Common myeloid progenitor, CD34-positive (primary cell): ENCODE results near the gene ARSD.

Source experiments
- CTCF ChIA-PET: fragments of 350-600 bp; sonication (Branson Sonifier 250); formaldehyde crosslinking; loops from one replicate; lab custom pipeline; 2021; ENCODE audit warnings: antibody characterized with exemption; lab: Charles Lee
- POLR2A ChIA-PET: fragments of 350-600 bp; sonication (Branson Sonifier 250); formaldehyde crosslinking; loops from one replicate; lab custom pipeline; 2021; ENCODE audit warnings: antibody characterized with exemption; lab: Charles Lee
- DNase-seq, 3 donors: peaks; one replicate each; pipeline versions ENCODE4 v3.0.0 to v3.0.0-alpha.2; 2013
- H3K27ac ChIP-seq, 2 experiments: 1 replicate in 1 of 2; 2 replicates in 1 of 2; pipeline ENCODE4 v1.7.0; 2013; ENCODE audit warnings: inconsistent platforms in 2 of 2, low read length in 2 of 2, mild to moderate bottlenecking in 2 of 2, low read depth in 1 of 2, moderate library complexity in 1 of 2; ENCODE audit not compliant: severe bottlenecking in 2 of 2, insufficient read depth in 1 of 2, poor library complexity in 1 of 2
- H3K27me3 ChIP-seq, 5 experiments: replicated peaks in 2 of 5; 1 replicate in 3 of 5; 2 replicates in 2 of 5; pipeline versions ENCODE4 v1.6.1 to v1.7.0; 2013; ENCODE audit warnings: low read length in 4 of 5, mild to moderate bottlenecking in 2 of 5, moderate library complexity in 2 of 5, inconsistent platforms in 1 of 5; ENCODE audit not compliant: insufficient read depth in 5 of 5, control insufficient read depth in 4 of 5
- H3K36me3 ChIP-seq, 4 experiments: 1 replicate in 2 of 4; 2 replicates in 2 of 4; pipeline versions ENCODE4 v1.6.1 to v1.7.0; 2013; ENCODE audit warnings: low read length in 3 of 4, control low read depth in 1 of 4, mild to moderate bottlenecking in 1 of 4; ENCODE audit not compliant: control insufficient read depth in 4 of 4, insufficient read depth in 4 of 4
- H3K4me1 ChIP-seq, 4 experiments: 1 replicate in 3 of 4; 2 replicates in 1 of 4; pipeline versions ENCODE4 v1.6.1 to v1.7.1; 2013; ENCODE audit warnings: low read length in 3 of 4, mild to moderate bottlenecking in 3 of 4, control low read depth in 1 of 4, inconsistent platforms in 1 of 4, moderate library complexity in 1 of 4; ENCODE audit not compliant: control insufficient read depth in 4 of 4, insufficient read depth in 4 of 4; ENCODE audit errors: control extremely low read depth in 1 of 4
- H3K4me3 ChIP-seq, 7 experiments: 1 replicate in 4 of 7; 2 replicates in 3 of 7; pipeline versions ENCODE4 v1.5.1 to v1.7.0; 2013; ENCODE audit warnings: mild to moderate bottlenecking in 7 of 7, low read length in 6 of 7, moderate library complexity in 6 of 7, inconsistent platforms in 2 of 7, low read depth in 2 of 7, control low read depth in 1 of 7; ENCODE audit not compliant: insufficient read depth in 4 of 7, control insufficient read depth in 1 of 7; ENCODE audit errors: extremely low read depth in 1 of 7
- H3K9me3 ChIP-seq, 5 experiments: 1 replicate in 4 of 5; 2 replicates in 1 of 5; pipeline versions ENCODE4 v1.6.1 to v1.7.1; 2013; ENCODE audit warnings: low read length in 4 of 5, mild to moderate bottlenecking in 2 of 5, inconsistent platforms in 1 of 5, low read depth in 1 of 5, moderate library complexity in 1 of 5; ENCODE audit not compliant: control insufficient read depth in 4 of 5, insufficient read depth in 2 of 5; ENCODE audit errors: control extremely low read depth in 1 of 5
- WGBS: methylation state at CpG from one replicate; pipeline ENCODE4 v1.1.5; 2013; ENCODE audit not compliant: insufficient coverage; 5-methylcytosine and 5-hydroxymethylcytosine counted together

The ARSD gene

GRCh38 chrX:2879670-2880069 is 49.5 kb downstream of the ARSD start:
- Histone ChIP-seq H3K4me3 (no peak overlapping the region), H3K27ac (no peak overlapping the region), H3K4me1 (no peaks in the 10 kb centered on the region), H3K27me3 (peaks cover 0 to 2% (median 0%) of the 10 kb centered on the region in 5 experiments), H3K9me3 (peaks cover 0 to 5% (median 5%) of the 10 kb centered on the region in 5 experiments), H3K36me3 (no peaks in the 10 kb centered on the region)
- POLR2A ChIA-PET = no interaction called here
- CTCF ChIA-PET = no interaction called here
- WGBS = 95% methylated on average over 1 of the region's 1 CpG
- DNase-seq = no peak

GRCh38 chrX:2878563-2878962 is 50.6 kb downstream of the ARSD start:
- no peaks in the 10 kb centered on the region for H3K4me1 ChIP-seq
- DNase-seq = no peak
- H3K27ac ChIP-seq = no peak overlapping the region
- WGBS = 100% methylated on average over 1 of the region's 2 CpGs
- CTCF ChIA-PET = no interaction called here
- POLR2A ChIA-PET = no interaction called here
- no peak overlapping the region for H3K4me3 ChIP-seq
- H3K36me3 ChIP-seq = no peaks in the 10 kb centered on the region
- H3K27me3 ChIP-seq = peaks cover 0 to 2% (median 0%) of the 10 kb centered on the region in 5 experiments
- peaks cover 0 to 14% (median 5%) of the 10 kb centered on the region in 5 experiments for H3K9me3 ChIP-seq

GRCh38 chrX:2875798-2876399 is 53.2 kb downstream of the ARSD start:
- Histone ChIP-seq H3K36me3 (no peaks in the 10 kb centered on the region), H3K4me3 (no peak overlapping the region), H3K27ac (no peak overlapping the region), H3K27me3 (peaks cover 0 to 2% (median 0%) of the 10 kb centered on the region in 5 experiments), H3K9me3 (peaks cover 0 to 19% (median 5%) of the 10 kb centered on the region in 5 experiments), H3K4me1 (no peaks in the 10 kb centered on the region)
- DNase-seq = no peak
- CTCF ChIA-PET = interaction anchor here (0.6 kb wide), 1 partner anchor 372 kb away, joined by 3 read pairs; no protein-coding TSS in a partner anchor
- POLR2A ChIA-PET = no interaction called here
- 90% methylated on average over 2 of the region's 6 CpGs for WGBS

- Histone ChIP-seq H3K9me3 (peaks cover 0 to 19% (median 5%) of the 10 kb centered on the region in 5 experiments), H3K36me3 (no peaks in the 10 kb centered on the region), H3K4me1 (no peaks in the 10 kb centered on the region), H3K27me3 (peaks cover 0 to 2% (median 0%) of the 10 kb centered on the region in 5 experiments), H3K4me3 (no peak overlapping the region), H3K27ac (no peak overlapping the region)
- ChIA-PET CTCF (interaction anchor here (0.6 kb wide), 1 partner anchor 373 kb away, joined by 3 read pairs; no protein-coding TSS in a partner anchor), POLR2A (no interaction called here)
- 100% methylated on average over 3 of the region's 3 CpGs for WGBS
- DNase-seq = no peak
These were observed 54.0 kb downstream of the ARSD start for GRCh38 chrX:2875136-2875481.

DNA sequence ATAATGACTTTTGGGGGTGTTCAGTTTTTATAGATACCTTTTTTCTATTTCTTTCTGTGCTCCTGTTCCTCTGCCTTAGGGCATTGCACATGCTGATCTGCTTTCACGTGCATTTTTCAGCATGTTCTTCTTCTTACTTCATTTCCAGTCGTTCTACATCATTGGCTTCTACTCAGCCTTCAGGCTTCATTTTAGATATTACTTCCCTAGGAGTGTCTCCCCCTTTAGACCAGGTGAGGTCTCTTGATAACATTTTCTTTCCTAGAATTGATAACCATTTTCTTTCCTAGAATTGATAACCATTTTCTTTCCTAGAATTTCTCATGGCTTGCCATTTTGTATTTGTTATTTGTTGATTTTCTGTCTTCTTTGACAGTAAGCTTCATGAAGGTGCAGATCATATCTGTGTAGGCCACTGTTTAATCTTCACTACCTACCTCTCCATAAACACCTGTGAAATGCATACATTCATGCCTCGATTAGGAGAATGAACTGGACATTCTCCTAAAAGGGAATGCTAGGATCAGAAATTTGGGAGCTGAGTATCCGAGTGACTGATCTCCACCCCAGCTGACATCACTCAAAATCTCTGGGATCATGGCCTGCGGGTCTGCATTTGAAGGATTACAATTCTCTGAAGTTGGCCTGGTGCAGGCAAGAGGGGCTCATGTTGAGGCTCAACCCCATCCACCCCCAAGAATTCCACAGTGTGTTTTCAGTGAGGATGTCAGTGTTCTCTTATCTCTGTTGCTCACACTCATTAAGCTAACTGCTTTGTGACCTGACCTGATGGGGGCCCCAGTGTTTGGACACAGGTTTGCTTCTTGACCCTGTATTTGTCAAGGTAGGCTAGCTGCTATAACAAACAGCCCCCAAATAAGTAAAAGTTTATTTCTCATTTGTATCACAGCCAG is 54.7 kb downstream of the ARSD start:
- WGBS = 95% methylated on average over 5 of the region's 5 CpGs
- ChIA-PET POLR2A (no interaction called here), CTCF (no interaction called here)
- Histone ChIP-seq H3K36me3 (no peaks in the 10 kb centered on the region), H3K9me3 (peaks cover 0 to 19% (median 5%) of the 10 kb centered on the region in 5 experiments), H3K27ac (no peak overlapping the region), H3K4me1 (no peaks in the 10 kb centered on the region), H3K4me3 (no peak overlapping the region), H3K27me3 (peaks cover 0 to 2% (median 0%) of the 10 kb centered on the region in 5 experiments)
- no peak for DNase-seq

GRCh38 chrX:2872671-2873277 is 56.4 kb downstream of the ARSD start:
- Histone ChIP-seq H3K4me1 (no peaks in the 10 kb centered on the region), H3K9me3 (peaks cover 0 to 19% (median 5%) of the 10 kb centered on the region in 5 experiments), H3K27me3 (peaks cover 0 to under 1% (median 0%) of the 10 kb centered on the region in 5 experiments), H3K4me3 (no peak overlapping the region), H3K27ac (no peak overlapping the region), H3K36me3 (no peaks in the 10 kb centered on the region)
- DNase-seq = no peak
- CTCF ChIA-PET = no interaction called here
- POLR2A ChIA-PET = no interaction called here
- 98% methylated on average over 5 of the region's 7 CpGs for WGBS
